Measurements from ENCODE around the gene C13orf42.

DNA sequence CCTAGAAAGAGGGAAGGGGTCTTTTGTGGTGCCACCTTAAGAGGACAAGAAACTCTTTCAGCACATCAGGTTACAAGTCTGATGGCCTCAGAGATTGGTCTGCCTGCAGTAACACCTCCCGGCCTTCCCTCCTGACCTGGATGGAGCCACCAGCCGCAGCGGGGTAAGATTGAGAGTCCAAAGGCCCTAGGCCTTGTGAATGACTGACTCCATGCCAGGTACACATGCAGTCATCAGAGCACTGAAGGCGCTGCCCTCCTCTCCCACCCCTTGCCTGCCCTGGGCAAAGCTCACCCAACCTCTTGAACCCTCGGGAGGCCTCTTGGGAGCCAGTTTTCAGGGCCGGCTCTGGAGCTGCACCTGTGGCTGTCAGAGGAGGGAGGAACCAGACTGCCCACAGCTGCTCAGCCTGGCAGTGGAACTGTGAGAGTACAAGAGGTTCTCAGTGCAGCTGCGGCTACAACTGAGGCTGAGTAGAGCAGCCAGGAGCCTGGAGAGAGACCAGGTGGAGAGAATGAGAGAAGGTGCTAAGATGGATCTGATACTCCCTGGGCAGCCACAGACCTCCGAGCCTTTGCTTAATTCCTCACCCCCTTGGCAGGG lies 23.8 kb upstream of the C13orf42 start:
- TF ChIP-seq, protein P1, sequence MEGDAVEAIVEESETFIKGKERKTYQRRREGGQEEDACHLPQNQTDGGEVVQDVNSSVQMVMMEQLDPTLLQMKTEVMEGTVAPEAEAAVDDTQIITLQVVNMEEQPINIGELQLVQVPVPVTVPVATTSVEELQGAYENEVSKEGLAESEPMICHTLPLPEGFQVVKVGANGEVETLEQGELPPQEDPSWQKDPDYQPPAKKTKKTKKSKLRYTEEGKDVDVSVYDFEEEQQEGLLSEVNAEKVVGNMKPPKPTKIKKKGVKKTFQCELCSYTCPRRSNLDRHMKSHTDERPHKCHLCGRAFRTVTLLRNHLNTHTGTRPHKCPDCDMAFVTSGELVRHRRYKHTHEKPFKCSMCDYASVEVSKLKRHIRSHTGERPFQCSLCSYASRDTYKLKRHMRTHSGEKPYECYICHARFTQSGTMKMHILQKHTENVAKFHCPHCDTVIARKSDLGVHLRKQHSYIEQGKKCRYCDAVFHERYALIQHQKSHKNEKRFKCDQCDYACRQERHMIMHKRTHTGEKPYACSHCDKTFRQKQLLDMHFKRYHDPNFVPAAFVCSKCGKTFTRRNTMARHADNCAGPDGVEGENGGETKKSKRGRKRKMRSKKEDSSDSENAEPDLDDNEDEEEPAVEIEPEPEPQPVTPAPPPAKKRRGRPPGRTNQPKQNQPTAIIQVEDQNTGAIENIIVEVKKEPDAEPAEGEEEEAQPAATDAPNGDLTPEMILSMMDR (IDR thresholded peaks at IDR 0.05) = no peak
- no peak for TF ChIP-seq POLR2A (IDR thresholded peaks at IDR 0.05)
